IPS DF 6.9 (cell line): ENCODE data around the gene CSRNP2.
"Not testable (repeated sequence)": the region's sequence is repeated elsewhere in the genome, so short reads cannot be mapped to it uniquely, and the experiment has no call there.

Source experiments
- DNase-seq: peaks from one replicate; pipeline ENCODE4 v3.0.0-alpha.2; 2013; ENCODE audit warnings: low read depth, low spot score
- H3K27ac ChIP-seq: one replicate; pipeline ENCODE4 v1.5.1; 2013; ENCODE audit warnings: low read length, control low read depth
- H3K27me3 ChIP-seq: 2 replicates; pipeline ENCODE4 v1.6.1; 2013; ENCODE audit warnings: mild to moderate bottlenecking, low read length; ENCODE audit not compliant: control insufficient read depth, insufficient read depth
- H3K36me3 ChIP-seq: 2 replicates; pipeline ENCODE4 v1.6.1; 2013; ENCODE audit warnings: low read length; ENCODE audit not compliant: control insufficient read depth, insufficient read depth
- H3K4me1 ChIP-seq: 2 replicates; pipeline ENCODE4 v1.6.1; 2013; ENCODE audit warnings: low read length; ENCODE audit not compliant: control insufficient read depth, insufficient read depth
- H3K4me3 ChIP-seq: 2 replicates; pipeline ENCODE4 v1.5.1; 2013; ENCODE audit warnings: mild to moderate bottlenecking, low read length
- H3K9me3 ChIP-seq: 2 replicates; pipeline ENCODE4 v1.6.1; 2013; ENCODE audit warnings: low read length, inconsistent platforms; ENCODE audit not compliant: control insufficient read depth, insufficient read depth
- WGBS: extraction: QIAGEN DNeasy Blood & Tissue Kit; methylation state at CpG from one replicate; pipeline ENCODE4 v1.1.7; 2013; ENCODE audit warnings: mixed read lengths, missing lambda C conversion rate; ENCODE audit not compliant: insufficient read length, insufficient coverage; 5-methylcytosine and 5-hydroxymethylcytosine counted together

The CSRNP2 gene

GRCh38 chr12:51078346-51078745, 5.0 kb downstream of the CSRNP2 start:
- H3K9me3 ChIP-seq, H3K36me3 ChIP-seq, H3K4me1 ChIP-seq, DNase-seq, H3K4me3 ChIP-seq, H3K27me3 ChIP-seq, H3K27ac ChIP-seq: not testable (repeated sequence)
- WGBS: no CpG with 5 or more reads among the region's 5 CpGs

- no CpG with 5 or more reads among the region's 5 CpGs for WGBS
- H3K4me3 ChIP-seq: no peak overlapping the region
- no peak overlapping the region for H3K27ac ChIP-seq
- H3K4me1 ChIP-seq: peaks cover 2% of the 10 kb centered on the region; the same call in 1 of the 2 replicates
- DNase-seq: no peak
- no peaks in the 10 kb centered on the region for H3K9me3 ChIP-seq
- no peaks in the 10 kb centered on the region; the same call in 1 of the 2 replicates for H3K36me3 ChIP-seq
- no peaks in the 10 kb centered on the region for H3K27me3 ChIP-seq
Measured at GRCh38 chr12:51077930-51078329, 5.5 kb downstream of the CSRNP2 start.

GRCh38 chr12:51076236-51076930, 7.0 kb downstream of the CSRNP2 start:
- DNase-seq: no peak
- no CpG with 5 or more reads among the region's 10 CpGs for WGBS

GRCh38 chr12:51075390-51075789, 8.0 kb downstream of the CSRNP2 start:
- H3K36me3 ChIP-seq: peaks cover 3% of the 10 kb centered on the region; the same call in 1 of the 2 replicates
- DNase-seq: no peak

More at GRCh38 chr12:51076236-51076930, 7.0 kb downstream of the CSRNP2 start:
- no peaks in the 10 kb centered on the region for H3K9me3 ChIP-seq
- H3K36me3 ChIP-seq: peaks cover 3% of the 10 kb centered on the region; the same call in 1 of the 2 replicates
- H3K27me3 ChIP-seq: no peaks in the 10 kb centered on the region
- no peak overlapping the region for H3K27ac ChIP-seq
- no peaks in the 10 kb centered on the region for H3K4me1 ChIP-seq
- H3K4me3 ChIP-seq: no peak overlapping the region

GRCh38 chr12:51071663-51072062, 11.7 kb downstream of the CSRNP2 start:
- Histone ChIP-seq H3K36me3 (peaks cover 14% of the 10 kb centered on the region), H3K9me3 (no peaks in the 10 kb centered on the region), H3K27ac (no peak overlapping the region), H3K27me3 (no peaks in the 10 kb centered on the region), H3K4me3 (no peak overlapping the region), H3K4me1 (no peaks in the 10 kb centered on the region)
- WGBS: no CpG with 5 or more reads among the region's 2 CpGs
- no peak for DNase-seq

More at GRCh38 chr12:51075390-51075789, 8.0 kb downstream of the CSRNP2 start:
- WGBS: no CpG with 5 or more reads among the region's 5 CpGs
- Histone ChIP-seq H3K9me3 (no peaks in the 10 kb centered on the region), H3K27me3 (no peaks in the 10 kb centered on the region), H3K4me1 (no peaks in the 10 kb centered on the region), H3K27ac (no peak overlapping the region), H3K4me3 (no peak overlapping the region)

GRCh38 chr12:51070004-51070403, 13.4 kb downstream of the CSRNP2 start:
- Histone ChIP-seq H3K27ac (no peak overlapping the region), H3K4me3 (no peak overlapping the region), H3K4me1 (no peaks in the 10 kb centered on the region), H3K36me3 (peaks cover 21% of the 10 kb centered on the region), H3K27me3 (no peaks in the 10 kb centered on the region), H3K9me3 (no peaks in the 10 kb centered on the region)
- DNase-seq: no peak
- no CpG with 5 or more reads among the region's 3 CpGs for WGBS

- Histone ChIP-seq H3K4me1 (no peaks in the 10 kb centered on the region), H3K4me3 (no peak overlapping the region), H3K36me3 (peaks cover 26% of the 10 kb centered on the region), H3K27ac (no peak overlapping the region), H3K27me3 (no peaks in the 10 kb centered on the region), H3K9me3 (no peaks in the 10 kb centered on the region)
- DNase-seq: no peak
- WGBS: no CpG with 5 or more reads among the region's 7 CpGs
Measured at GRCh38 chr12:51067771-51068170, 15.6 kb downstream of the CSRNP2 start.

GRCh38 chr12:51067229-51067628, 16.2 kb downstream of the CSRNP2 start:
- WGBS: no CpG with 5 or more reads among the region's 4 CpGs
- H3K27ac ChIP-seq: no peak overlapping the region
- H3K9me3 ChIP-seq: no peaks in the 10 kb centered on the region
- no peaks in the 10 kb centered on the region for H3K27me3 ChIP-seq
- H3K36me3 ChIP-seq: peaks cover 26% of the 10 kb centered on the region
- DNase-seq: no peak
- H3K4me1 ChIP-seq: no peaks in the 10 kb centered on the region
- H3K4me3 ChIP-seq: no peak overlapping the region

- no peak for DNase-seq
- H3K27me3 ChIP-seq: no peaks in the 10 kb centered on the region
- no peaks in the 10 kb centered on the region for H3K4me1 ChIP-seq
- H3K9me3 ChIP-seq: no peaks in the 10 kb centered on the region
- no peak overlapping the region for H3K27ac ChIP-seq
- no peak overlapping the region for H3K4me3 ChIP-seq
- peaks cover 23% of the 10 kb centered on the region for H3K36me3 ChIP-seq
- no CpG with 5 or more reads among the region's 5 CpGs for WGBS
Measured at GRCh38 chr12:51065530-51065929, 17.9 kb downstream of the CSRNP2 start.

- DNase-seq: no peak
- Histone ChIP-seq H3K4me3 (no peak overlapping the region), H3K9me3 (no peaks in the 10 kb centered on the region), H3K4me1 (no peaks in the 10 kb centered on the region), H3K27me3 (no peaks in the 10 kb centered on the region), H3K36me3 (peaks cover 25% of the 10 kb centered on the region; the same call in 1 of the 2 replicates), H3K27ac (no peak overlapping the region)
- no CpG with 5 or more reads among the region's 9 CpGs for WGBS
Measured at GRCh38 chr12:51062631-51063397, 20.6 kb downstream of the CSRNP2 start.
